ENCODE results near the gene HOXA3.

HOXA3 gene

GRCh38 chr7:27151931-27152815 lies at the start of gene HOXA3:
TSS of gene HOXA3 (minus strand) at chr7:27152583. CDS start at chr7:27110640, 41,943 bp downstream.
- DNase-seq = no peak

GRCh38 chr7:27201580-27202017 lies 49.2 kb upstream of the HOXA3 start:
- DNase-seq = no peak

- no peak for DNase-seq
Measured at GRCh38 chr7:27200761-27201579, 48.6 kb upstream of the HOXA3 start.

- no peak for DNase-seq
Measured at GRCh38 chr7:27199849-27200760, 47.7 kb upstream of the HOXA3 start, which contains the start of gene HOXA13. TSS of gene HOXA13 (minus strand) at chr7:27200091. CDS start at chr7:27200077, 14 bp downstream.

GRCh38 chr7:27198871-27199801 lies 46.8 kb upstream of the HOXA3 start:
- DNase-seq = no peak

- no peak for DNase-seq
Measured at GRCh38 chr7:27198138-27198841, 45.9 kb upstream of the HOXA3 start.

- no peak for DNase-seq
Measured at GRCh38 chr7:27197137-27198042, 45.0 kb upstream of the HOXA3 start.

GRCh38 chr7:27196287-27196767 lies 43.9 kb upstream of the HOXA3 start:
- DNase-seq = no peak

- no peak for DNase-seq
Measured at GRCh38 chr7:27194686-27195379, 42.5 kb upstream of the HOXA3 start.

- no peak for DNase-seq
Measured at GRCh38 chr7:27194002-27194352, 41.6 kb upstream of the HOXA3 start.

- DNase-seq = no peak
Measured at GRCh38 chr7:27193335-27194001, 41.1 kb upstream of the HOXA3 start.

GRCh38 chr7:27192546-27193334 lies 40.4 kb upstream of the HOXA3 start:
- DNase-seq = no peak

- no peak for DNase-seq
Measured at GRCh38 chr7:27191833-27192545, 39.6 kb upstream of the HOXA3 start.

GRCh38 chr7:27191161-27191731 lies 38.9 kb upstream of the HOXA3 start:
- no peak for DNase-seq

- no peak for DNase-seq
Measured at GRCh38 chr7:27189997-27190748, 37.8 kb upstream of the HOXA3 start.

Measured in NCI-H1436 treated with DMSO at 0.1 percent for 48 hours (cell line).